GM13977 (cell line): Measurements from ENCODE around the gene PPFIBP2.

Source experiments
- DNase-seq: peaks from one replicate; pipeline ENCODE4 v3.0.0; 2012; ENCODE audit warnings: low spot score
- in situ Hi-C: fragments of 300-500 bp; cut with MboI; formaldehyde crosslinking; loops from one replicate; pipeline ENCODE4 v1.12.0; 2022; ENCODE audit warnings: low sequenced_read_pairs, low pct_unique_long_range_greater_than_20kb, mixed read lengths, inconsistent platforms; ENCODE audit not compliant: unreplicated experiment
- TF ChIP-seq, protein P1 (sequence below): IDR thresholded peaks from 2 replicates; pipeline ENCODE4 v1.5.1; 2012; ENCODE audit warnings: mild to moderate bottlenecking, control low read depth; ENCODE audit not compliant: insufficient read depth; ENCODE audit errors: extremely low read depth, missing control alignments

Gene PPFIBP2

DNA sequence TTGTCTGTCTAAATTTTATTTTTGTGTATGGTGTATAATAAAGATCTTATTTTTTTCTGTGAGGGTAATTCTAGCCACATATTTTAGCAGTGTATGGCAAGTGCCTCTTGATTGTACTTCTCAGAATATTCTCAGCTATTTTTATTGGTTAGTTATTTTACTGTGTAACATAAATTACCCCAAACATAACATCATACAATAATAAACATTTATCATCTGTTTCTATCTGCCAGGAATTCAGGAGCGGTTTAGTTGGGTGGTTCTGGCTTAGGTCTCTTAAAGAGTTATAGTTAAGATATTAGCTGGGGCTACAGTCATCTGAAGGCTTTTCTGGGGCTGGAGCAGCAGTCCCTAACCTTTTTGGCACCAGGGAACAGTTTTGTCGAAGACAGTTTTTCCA, 47.8 kb downstream of the PPFIBP2 start:
- no peak for DNase-seq
- in situ Hi-C loops = no loop called here
- TF ChIP-seq, protein P1, sequence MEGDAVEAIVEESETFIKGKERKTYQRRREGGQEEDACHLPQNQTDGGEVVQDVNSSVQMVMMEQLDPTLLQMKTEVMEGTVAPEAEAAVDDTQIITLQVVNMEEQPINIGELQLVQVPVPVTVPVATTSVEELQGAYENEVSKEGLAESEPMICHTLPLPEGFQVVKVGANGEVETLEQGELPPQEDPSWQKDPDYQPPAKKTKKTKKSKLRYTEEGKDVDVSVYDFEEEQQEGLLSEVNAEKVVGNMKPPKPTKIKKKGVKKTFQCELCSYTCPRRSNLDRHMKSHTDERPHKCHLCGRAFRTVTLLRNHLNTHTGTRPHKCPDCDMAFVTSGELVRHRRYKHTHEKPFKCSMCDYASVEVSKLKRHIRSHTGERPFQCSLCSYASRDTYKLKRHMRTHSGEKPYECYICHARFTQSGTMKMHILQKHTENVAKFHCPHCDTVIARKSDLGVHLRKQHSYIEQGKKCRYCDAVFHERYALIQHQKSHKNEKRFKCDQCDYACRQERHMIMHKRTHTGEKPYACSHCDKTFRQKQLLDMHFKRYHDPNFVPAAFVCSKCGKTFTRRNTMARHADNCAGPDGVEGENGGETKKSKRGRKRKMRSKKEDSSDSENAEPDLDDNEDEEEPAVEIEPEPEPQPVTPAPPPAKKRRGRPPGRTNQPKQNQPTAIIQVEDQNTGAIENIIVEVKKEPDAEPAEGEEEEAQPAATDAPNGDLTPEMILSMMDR = no peak

DNA sequence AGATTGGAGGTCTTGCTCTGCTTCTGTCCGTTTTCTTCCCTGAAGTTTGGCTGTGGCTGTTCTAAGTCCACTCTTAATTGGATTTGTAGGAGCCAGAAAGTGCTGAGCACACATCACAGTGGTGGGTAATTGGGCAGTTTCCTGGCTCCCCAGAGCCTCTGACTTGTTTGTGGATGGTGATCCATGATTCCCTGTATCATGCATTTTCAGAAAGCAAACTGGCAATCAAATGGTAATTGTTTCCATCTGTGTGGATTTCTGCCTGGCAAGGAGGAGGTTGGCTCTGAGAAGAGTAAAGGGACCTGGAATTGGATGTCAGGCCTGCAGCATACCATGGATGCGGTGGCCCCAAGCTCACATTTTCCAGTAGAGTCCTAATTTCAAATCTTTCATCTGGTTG, 49.5 kb downstream of the PPFIBP2 start:
- TF ChIP-seq, protein P1 = no peak
- DNase-seq = no peak
- in situ Hi-C loops = no loop called here

DNA sequence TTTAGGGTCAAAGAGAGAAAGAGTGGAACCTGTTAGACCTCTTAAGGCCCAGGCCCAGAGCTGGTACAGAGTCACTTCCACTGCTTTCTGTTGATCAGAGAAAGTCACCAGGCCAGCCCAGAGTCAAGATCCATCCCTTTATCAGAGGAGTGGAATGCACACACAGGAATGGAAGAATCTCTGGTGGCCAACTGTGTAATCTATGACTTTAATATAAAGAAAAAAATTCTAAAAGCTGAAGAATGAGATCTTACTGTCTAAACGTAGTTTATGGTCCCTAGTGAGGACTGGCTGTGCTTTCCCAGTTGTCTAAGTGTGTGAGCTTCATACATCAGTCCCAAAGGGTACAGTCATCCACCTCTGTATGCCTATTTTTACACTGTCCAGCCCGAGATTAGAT, 51.0 kb downstream of the PPFIBP2 start:
- no peak for DNase-seq
- in situ Hi-C loops = no loop called here
- TF ChIP-seq, protein P1 = no peak

DNA sequence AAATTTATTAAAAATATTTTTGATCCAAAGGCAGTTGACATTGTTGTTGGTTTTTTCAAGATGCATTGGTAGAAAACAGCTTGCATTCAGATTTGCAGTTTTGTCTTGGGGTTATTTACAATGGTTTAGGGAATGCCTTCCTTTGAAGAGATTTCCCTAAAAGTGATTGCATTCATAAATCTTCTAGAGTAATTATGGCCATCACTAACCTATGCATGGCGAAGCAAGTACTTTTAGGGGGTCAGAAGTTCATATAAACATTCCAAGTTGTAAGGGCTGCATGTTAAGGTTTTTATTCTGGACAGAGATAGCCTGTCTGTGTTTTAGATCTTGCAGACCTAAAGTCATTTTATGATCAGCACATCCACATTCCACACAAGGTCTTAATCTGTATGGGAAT, 53.5 kb downstream of the PPFIBP2 start:
- TF ChIP-seq, protein P1 = no peak
- DNase-seq = no peak
- in situ Hi-C loops = no loop called here

DNA sequence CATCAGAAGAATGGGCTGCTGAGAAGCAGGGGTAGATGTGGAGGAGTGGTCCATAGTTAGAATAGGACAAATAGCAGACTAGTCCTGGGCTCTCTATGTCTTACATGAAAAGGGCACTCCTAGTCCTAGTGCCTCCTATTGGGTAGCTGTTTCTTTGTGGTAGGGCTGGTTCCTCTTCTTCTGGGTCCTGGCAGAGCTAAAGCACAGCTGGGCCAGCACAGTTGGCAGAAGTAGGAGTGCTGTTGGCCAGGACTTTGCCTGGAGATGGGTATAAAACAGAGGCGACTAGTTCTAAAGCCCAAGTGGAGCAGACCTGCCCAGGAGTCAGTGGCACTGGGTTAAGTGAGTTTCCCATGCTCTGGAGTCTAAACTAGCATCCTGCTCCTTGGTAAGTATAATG, 55.2 kb downstream of the PPFIBP2 start:
- in situ Hi-C loops = no loop called here
- TF ChIP-seq, protein P1 = no peak

DNA sequence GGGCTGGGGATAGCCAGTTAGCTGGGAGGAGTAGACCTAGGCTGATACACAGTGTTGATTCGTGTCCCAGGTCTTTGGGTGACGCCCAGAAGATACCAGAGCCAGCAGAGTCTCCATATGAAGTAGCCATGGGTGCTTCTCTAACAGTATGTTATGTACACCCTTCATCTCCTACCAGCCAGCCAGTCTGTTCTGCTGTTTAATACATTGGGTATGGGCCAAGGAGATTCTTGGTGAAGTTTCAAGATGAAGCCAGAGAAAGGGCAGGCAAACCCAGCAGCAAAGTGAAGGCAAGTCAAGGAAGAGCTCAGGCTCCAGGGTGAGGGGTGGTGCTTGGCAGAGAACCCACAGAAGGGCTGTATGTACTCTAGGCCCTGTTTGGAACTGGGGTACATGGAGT, 56.4 kb downstream of the PPFIBP2 start:
- in situ Hi-C loops = no loop called here
- no peak for DNase-seq
- TF ChIP-seq, protein P1 = no peak

More for the DNA sequence above, 55.2 kb downstream of the PPFIBP2 start:
- DNase-seq = no peak
